ENCODE results near the gene BBOF1. TPM values are rescaled to one million over a fixed set of nuclear protein-coding genes. Genes with fewer than 3 reads are reported as not detected.

The BBOF1 gene
- total and polyA plus RNA-seq, 2 of the 8 experiments (the other 6 are each of a cell fraction or from before 2014, with no cell fraction given), result 0.26 to 0.60 TPM

DNA sequence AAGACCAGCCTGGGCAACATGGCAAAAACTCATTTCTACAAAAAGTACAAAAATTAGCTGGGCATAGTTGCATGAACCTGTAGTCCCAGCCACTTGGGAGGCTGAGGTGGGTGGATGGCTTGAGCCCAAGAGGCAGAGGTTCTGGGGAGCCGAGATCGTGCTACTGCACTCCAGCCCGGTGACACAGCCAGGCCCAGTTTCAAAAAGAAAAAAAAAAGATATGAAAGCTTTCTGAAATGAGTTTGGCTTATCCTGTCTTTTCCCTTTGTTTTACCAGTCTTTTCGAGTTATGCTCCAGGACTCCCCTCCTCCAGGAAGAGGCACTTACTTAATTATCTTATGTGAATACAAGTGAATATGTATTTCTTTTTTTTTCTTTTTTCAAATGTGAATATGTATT lies 3.2 kb downstream of the BBOF1 start:
- CTCF ChIA-PET (ENCODE audit: partially characterized antibody), result interaction anchor here (0.6 to 1.2 kb wide), 3 partner anchors 9 to 246 kb away, joined by 3 to 4 read pairs (median 3); no protein-coding TSS in a partner anchor
- H2BK5ac ChIP-seq (ENCODE audit: low read depth, low read length), result no peak overlapping the region
- H4K91ac ChIP-seq (replicated peaks; ENCODE audit: insufficient read length, low read length), result no peak overlapping the region
- no peaks in the 10 kb centered on the region for H3K36me3 ChIP-seq (ENCODE audit: control insufficient read depth in 2 of 4, insufficient read depth in 4 of 4, low read length in 3 of 4)
- no peak overlapping the region for H3K18ac ChIP-seq (ENCODE audit: extremely low read depth, low read length)
- H4K8ac ChIP-seq (ENCODE audit: extremely low read depth, insufficient read depth, low read length), result no peak overlapping the region
- H3K9ac ChIP-seq (replicated peaks in 1 of 4; ENCODE audit: extremely low read depth in 1 of 4, low read depth in 3 of 4, low read length in 3 of 4), result no peak overlapping the region
- no peak overlapping the region for H4K5ac ChIP-seq (ENCODE audit: insufficient read length, low read depth, low read length)
- no peak overlapping the region for H3K27ac ChIP-seq (ENCODE audit: low read depth, low read length)
- H3K14ac ChIP-seq (ENCODE audit: insufficient read length), result no peak overlapping the region
- TF ChIP-seq SP2 (IDR thresholded peaks at IDR 0.05; ENCODE audit: low read length) (no peak), RAD21 (IDR thresholded peaks at IDR 0.05 in 1 of 2, conservative IDR thresholded peaks at IDR 0.05 in 1 of 2; ENCODE audit: low read depth in 2 of 2, low read length in 2 of 2) (no peak), CREB1 (IDR thresholded peaks at IDR 0.05) (no peak), SIN3A (conservative IDR thresholded peaks at IDR 0.05 in 1 of 2, IDR thresholded peaks at IDR 0.05 in 1 of 2; ENCODE audit: low read depth in 1 of 2, low read length in 2 of 2) (no peak), CEBPB (IDR thresholded peaks at IDR 0.05; ENCODE audit: low read depth, low read length) (no peak), GABPA (IDR thresholded peaks at IDR 0.05; ENCODE audit: borderline replicate concordance, insufficient read depth, low read length) (no peak), KDM4A (IDR thresholded peaks at IDR 0.05; ENCODE audit: low read depth, low read length, severe bottlenecking) (no peak), SIX5 (IDR thresholded peaks at IDR 0.05; ENCODE audit: low read depth, low read length) (no peak), MAFK (IDR thresholded peaks at IDR 0.05; ENCODE audit: low read depth, low read length) (no peak), YY1 (IDR thresholded peaks at IDR 0.05; ENCODE audit: low read depth, low read length) (no peak), BRCA1 (IDR thresholded peaks at IDR 0.05; ENCODE audit: low read depth, low read length) (no peak)
- no peaks in the 10 kb centered on the region for H4K20me1 ChIP-seq (replicated peaks in 1 of 2; ENCODE audit: control insufficient read depth in 1 of 2, insufficient read depth in 2 of 2, low read length in 2 of 2)
- DNase-seq (ENCODE audit: low read depth in 1 of 2, low spot score in 2 of 2) (no peak), FAIRE-seq (no peak)
- H2AK5ac ChIP-seq (ENCODE audit: low read depth, low read length), result no peak overlapping the region
- peaks cover 8% of the 10 kb centered on the region; the same call in 1 of the 2 replicates for H3K23me2 ChIP-seq (ENCODE audit: low read depth, low read length)
- H2BK20ac ChIP-seq (ENCODE audit: low read length), result no peak overlapping the region
- POLR2A ChIA-PET (ENCODE audit: partially characterized antibody), result no interaction called here
- H3K9me3 ChIP-seq (ENCODE audit: insufficient read depth in 2 of 2, low read depth in 1 of 2, low read length in 1 of 2), result no peaks in the 10 kb centered on the region
- H3K79me2 ChIP-seq (ENCODE audit: control insufficient read depth in 1 of 2, insufficient read depth in 2 of 2, low read length in 2 of 2), result no peaks in the 10 kb centered on the region
- H2AFZ ChIP-seq (ENCODE audit: low read length), result no peak overlapping the region
- no peak overlapping the region for H3K4me2 ChIP-seq (ENCODE audit: insufficient read depth in 1 of 2, low read depth in 2 of 2, low read length in 2 of 2)
- H3K27me3 ChIP-seq (replicated peaks in 1 of 4; ENCODE audit: control insufficient read depth in 3 of 4, extremely low read depth in 1 of 4, insufficient read depth in 3 of 4, low read length in 3 of 4), result no peaks in the 10 kb centered on the region
- H3K23ac ChIP-seq (ENCODE audit: insufficient read length), result no peak overlapping the region
- no peak overlapping the region for H3K4me3 ChIP-seq (ENCODE audit: extremely low read depth in 1 of 4, insufficient read depth in 2 of 4, low read depth in 3 of 4, low read length in 4 of 4)
- H2BK15ac ChIP-seq (ENCODE audit: low read length), result no peak overlapping the region
- 90% methylated on average over 4 of the region's 4 CpGs; no CpG with 5 or more reads in 1 of the 2 experiments for WGBS, 2 experiments (ENCODE audit: extremely low coverage in 1 of 2, insufficient coverage in 1 of 2, insufficient read length in 1 of 2, insufficient replicate concordance in 2 of 2, low coverage in 1 of 2, low lambda C conversion rate in 2 of 2, missing lambda C conversion rate in 1 of 2)
- H2BK12ac ChIP-seq (ENCODE audit: low read depth, low read length), result no peak overlapping the region
- peaks cover 0 to 2% (median 0%) of the 10 kb centered on the region in 4 experiments; a peak in 1 of 7 replicates for H3K4me1 ChIP-seq (replicated peaks in 1 of 4; ENCODE audit: control insufficient read depth in 3 of 4, insufficient read depth in 4 of 4, low read length in 3 of 4)
- no peak overlapping the region for H3K4ac ChIP-seq (replicated peaks; ENCODE audit: insufficient read length, low read depth, low read length)
- H2BK120ac ChIP-seq (replicated peaks; ENCODE audit: low read depth, low read length), result no peak overlapping the region
- no peak overlapping the region for H3K56ac ChIP-seq (replicated peaks; ENCODE audit: insufficient read length, low read depth, low read length)
- no peaks in the 10 kb centered on the region for H3K79me1 ChIP-seq (ENCODE audit: low read depth, low read length)
